IPS-11a (cell line): ENCODE measurements around the gene KRTAP5-8.
"Not testable (repeated sequence)": the region's sequence is repeated elsewhere in the genome, so short reads cannot be mapped to it uniquely, and the experiment has no call there.

ENCODE experiments used
- H3K4me3 ChIP-seq: one replicate; pipeline ENCODE4 v1.5.1; 2013; ENCODE audit warnings: low read depth, low read length, control low read depth

KRTAP5-8 gene

DNA sequence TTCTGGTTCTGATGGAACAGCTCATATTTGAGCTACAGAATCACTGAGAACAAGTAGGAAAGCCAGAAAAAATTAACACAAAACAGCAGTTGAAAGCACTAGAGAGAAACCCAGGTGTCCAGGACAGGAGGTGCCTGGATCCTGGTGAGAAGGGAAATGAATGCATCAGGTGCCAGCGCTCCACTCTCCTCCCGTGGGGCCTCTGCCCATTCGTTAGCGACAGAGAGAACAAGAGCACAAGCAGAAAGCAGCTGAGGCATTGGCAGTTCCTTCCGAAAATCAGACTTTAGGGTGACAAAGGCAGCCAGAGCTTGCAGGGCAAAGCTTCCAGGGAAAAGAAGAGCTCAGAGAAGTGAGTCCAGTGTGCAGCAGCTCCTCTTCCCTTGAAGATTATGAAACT lies 30.7 kb upstream of the KRTAP5-8 start:
- no peak overlapping the region for H3K4me3 ChIP-seq

DNA sequence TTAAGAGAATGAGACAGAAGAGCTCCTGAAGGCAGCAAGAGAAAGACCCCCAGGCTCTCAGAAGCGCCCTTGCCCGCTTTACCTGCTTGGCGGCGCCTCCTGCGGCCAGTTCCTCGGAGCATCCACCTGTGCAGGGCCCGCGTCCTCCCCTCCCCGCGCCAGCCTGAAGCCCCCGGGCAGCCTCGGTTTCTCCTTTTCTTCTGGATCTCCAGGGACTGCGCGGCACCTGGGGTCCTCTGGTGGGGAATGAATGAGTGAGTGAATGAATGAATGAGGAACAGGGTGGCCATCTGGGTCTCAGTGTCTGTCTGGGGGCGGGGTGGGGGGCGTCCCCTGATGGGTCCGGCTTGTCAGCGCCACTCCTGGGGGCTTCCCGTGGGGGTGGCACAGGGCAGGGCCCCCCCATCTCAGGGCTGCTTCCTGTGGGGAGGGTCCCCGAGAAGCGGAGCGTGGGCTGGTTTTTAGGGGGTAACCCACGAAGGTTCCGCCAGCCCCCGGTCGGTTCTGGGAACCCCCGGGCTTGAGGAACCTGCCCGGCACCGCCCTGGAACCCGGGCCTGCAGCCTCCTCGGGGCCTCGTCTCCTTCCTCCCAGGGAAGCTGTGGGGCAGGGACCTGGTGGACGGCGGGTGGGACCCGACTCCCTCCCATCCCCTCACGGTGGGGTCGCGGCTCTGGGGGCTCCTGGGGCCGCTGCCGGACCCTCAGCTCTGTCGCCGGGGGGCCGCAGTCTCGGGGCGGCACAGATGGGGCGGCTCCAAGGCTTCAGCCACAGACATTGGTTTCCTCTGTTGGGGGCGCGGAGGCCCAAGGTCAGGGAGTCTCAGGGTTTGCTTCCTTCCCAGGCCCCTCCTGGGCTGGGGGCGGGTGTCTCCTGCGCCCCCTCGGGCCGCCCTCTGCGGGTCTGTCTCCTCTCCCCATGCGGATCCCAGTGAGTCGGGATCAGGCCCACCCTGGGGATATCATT lies 19.0 kb upstream of the KRTAP5-8 start:
- no peak overlapping the region for H3K4me3 ChIP-seq

- no peak overlapping the region for H3K4me3 ChIP-seq
Measured at GRCh38 chr11:71519546-71519945, 18.3 kb upstream of the KRTAP5-8 start.

DNA sequence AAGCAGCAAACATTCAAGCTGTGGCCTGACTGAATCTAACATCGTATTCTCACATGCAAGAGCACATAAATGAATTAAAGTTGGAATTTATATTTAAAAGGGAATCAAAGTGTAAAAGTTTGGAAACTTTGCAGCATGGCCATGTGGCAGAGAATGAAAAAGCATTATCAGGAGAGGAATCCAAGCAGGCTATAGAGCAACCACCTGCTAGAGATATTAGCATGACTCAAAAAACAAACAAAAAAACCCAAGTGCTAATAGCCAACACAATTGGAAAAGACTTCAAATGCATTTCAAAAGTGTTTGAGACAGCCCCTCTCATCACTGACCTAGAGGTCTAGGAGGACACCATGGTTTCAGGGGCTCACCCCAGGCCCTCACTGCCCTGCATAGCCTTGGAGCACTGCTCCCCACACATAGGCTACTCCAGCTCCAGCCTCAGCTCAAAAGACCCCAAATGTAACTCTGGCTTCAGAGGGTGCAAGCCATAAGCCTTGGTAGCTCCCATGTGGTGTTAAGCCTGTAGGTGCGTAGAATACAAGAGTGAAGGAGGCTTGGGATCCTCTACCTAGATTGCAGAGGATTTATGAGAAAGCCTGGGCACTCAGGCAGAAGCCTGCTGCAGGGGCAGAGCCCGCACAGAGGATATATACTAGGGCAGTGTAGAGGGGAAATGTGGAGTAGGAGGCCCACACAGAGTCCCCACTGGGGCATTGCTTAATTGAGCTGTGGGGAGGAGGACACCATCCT lies 12.5 kb upstream of the KRTAP5-8 start:
- no peak overlapping the region for H3K4me3 ChIP-seq

GRCh38 chr11:71525938-71526495 lies 11.8 kb upstream of the KRTAP5-8 start:
- H3K4me3 ChIP-seq, result no peak overlapping the region

DNA sequence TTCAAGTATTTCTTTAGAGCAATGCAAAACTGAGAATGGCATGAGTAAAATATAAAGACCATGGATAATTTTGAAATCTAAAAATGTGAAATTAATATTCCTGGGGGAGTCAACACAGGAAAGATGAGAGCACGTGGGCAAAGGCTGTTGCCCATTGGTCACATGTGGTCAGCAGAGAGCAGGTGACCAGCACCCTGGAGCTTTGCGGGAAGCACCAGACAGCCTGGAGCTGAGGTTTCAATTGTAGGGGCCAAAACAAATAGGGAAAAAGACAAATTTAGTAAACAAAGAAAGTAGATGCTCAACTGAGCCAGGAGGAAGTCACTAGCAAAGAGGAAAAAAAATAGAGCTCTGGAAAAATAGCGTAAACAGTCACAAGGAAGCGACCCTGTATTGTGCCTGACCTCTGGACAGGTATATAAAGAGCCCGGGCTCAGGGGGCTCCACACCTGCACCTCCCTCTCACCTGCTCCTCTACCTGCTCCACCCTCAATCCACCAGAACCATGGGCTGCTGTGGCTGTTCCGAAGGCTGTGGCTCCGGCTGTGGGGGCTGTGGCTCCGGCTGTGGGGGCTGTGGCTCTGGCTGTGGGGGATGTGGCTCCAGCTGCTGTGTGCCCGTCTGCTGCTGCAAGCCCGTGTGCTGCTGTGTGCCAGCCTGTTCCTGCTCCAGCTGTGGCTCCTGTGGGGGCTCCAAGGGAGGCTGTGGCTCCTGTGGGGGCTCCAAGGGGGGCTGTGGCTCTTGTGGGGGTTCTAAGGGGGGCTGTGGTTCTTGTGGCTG lies 10.8 kb upstream of the KRTAP5-8 start, which contains the start of gene KRTAP5-7:
KRTAP5-7 (plus strand) TSS at position 472 of the 780 bp plus-strand sequence; CDS start at position 506, 34 bp downstream.
- not testable (repeated sequence) for H3K4me3 ChIP-seq

GRCh38 chr11:71527576-71528210 lies 10.1 kb upstream of the KRTAP5-8 start:
- H3K4me3 ChIP-seq, result no peak overlapping the region

DNA sequence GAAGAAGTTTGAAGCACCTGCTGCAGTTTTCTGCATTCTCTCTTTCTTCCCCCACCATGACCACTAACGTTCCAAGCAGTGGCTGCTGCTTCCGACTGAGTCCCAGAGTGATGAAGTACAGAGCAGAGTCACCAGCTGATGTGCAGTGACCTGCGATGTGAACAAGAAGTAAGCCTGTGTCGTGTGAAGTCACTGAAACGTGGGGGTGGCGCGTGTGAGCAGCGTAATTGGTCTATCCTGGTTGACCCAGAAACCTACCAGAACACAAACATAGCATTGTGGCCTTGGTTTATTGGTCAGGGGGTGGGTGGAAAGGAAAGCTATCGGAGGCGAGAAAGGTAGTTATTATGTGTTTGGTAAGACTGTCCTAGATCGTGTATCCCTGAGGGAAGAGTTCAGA lies 7.2 kb upstream of the KRTAP5-8 start:
- no peak overlapping the region for H3K4me3 ChIP-seq

- no peak overlapping the region for H3K4me3 ChIP-seq
Measured at GRCh38 chr11:71532036-71532610, 5.7 kb upstream of the KRTAP5-8 start.

DNA sequence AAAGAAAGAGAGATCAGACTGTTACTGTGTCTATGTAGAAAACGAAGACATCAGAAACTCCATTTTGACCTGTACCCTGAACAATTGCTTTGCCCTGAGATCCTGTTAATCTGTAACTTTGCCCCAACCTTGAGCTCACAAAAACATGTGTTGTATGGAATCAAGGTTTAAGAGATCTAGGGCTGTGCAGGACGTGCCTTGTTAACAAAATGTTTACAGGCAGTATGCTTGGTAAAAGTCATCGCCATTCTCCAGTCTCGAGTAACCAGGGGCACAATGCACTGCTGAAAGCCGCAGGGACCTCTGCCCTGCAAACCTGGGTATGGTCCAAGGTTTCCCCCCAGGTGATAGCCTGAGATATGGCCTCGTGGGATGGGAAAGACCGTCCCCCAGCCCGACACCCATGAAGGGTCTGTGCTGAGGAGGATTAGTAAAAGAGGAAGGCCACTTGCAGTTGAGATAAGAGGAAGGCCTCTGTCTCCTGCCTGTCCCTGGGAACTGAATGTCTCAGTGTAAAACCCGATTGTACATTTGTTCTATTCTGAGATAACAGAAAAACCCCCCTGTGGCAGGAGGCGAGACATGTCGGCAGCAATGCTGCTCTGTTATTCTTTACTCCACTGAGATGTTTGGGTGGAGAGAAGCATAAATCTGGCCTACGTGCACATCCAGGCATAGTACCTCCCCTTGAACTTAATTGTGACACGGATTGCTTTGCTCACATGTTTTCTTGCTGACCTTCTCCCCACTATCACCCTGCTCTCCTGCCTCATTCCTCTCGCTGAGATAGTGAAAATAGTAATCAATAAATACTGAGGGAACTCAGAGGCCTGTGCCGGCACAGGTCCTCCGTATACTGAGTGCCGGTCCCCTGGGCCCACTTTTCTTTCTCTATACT lies 2.9 kb upstream of the KRTAP5-8 start:
- not testable (repeated sequence) for H3K4me3 ChIP-seq

- no peak overlapping the region for H3K4me3 ChIP-seq
Measured at GRCh38 chr11:71535825-71536224, 2.0 kb upstream of the KRTAP5-8 start.

- no peak overlapping the region for H3K4me3 ChIP-seq
Measured at GRCh38 chr11:71537537-71537936, 288 bp upstream of the KRTAP5-8 start.

- H3K4me3 ChIP-seq, result no peak overlapping the region
Measured at GRCh38 chr11:71538666-71538990, 803 bp downstream of the KRTAP5-8 start.

DNA sequence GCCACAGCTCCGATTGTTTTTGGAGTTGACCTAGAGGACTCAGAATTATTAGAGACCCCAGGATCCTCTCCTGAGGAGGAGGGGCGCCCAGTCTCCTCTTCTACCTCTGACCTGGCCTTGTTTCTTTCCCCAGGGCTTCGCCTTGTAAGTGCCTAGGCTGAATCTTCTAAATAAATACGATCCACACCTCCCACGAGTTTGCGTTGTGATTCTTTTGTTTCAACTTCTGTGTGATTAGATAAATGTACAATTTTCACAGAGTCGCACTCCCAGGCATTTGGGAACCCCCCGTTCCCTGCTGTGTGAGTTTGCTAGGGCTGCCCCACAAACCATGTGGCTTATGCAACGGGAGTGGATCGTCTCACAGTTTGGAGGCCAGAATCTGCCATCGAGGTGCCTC lies 1.2 kb downstream of the KRTAP5-8 start:
- no peak overlapping the region for H3K4me3 ChIP-seq

DNA sequence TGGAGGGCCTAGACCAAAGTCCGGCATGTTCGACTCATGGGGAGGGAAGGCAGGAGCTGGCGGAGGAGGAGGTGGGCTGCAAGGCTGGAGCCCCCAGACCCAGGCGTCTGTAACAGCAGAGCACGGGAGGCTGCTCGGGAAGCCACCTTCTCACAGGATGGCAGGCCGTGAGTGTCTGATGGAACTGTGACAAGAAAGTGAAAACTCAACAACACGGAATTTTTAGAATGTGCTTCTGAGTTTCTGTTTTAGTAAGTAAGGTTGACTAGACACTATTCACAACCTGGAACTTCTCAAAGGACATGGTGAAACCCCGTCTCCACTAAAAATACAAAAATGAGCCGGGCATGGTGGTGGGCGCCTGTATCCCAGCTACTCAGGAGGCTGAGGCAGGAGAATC lies 2.1 kb downstream of the KRTAP5-8 start:
- H3K4me3 ChIP-seq, result not testable (repeated sequence)

DNA sequence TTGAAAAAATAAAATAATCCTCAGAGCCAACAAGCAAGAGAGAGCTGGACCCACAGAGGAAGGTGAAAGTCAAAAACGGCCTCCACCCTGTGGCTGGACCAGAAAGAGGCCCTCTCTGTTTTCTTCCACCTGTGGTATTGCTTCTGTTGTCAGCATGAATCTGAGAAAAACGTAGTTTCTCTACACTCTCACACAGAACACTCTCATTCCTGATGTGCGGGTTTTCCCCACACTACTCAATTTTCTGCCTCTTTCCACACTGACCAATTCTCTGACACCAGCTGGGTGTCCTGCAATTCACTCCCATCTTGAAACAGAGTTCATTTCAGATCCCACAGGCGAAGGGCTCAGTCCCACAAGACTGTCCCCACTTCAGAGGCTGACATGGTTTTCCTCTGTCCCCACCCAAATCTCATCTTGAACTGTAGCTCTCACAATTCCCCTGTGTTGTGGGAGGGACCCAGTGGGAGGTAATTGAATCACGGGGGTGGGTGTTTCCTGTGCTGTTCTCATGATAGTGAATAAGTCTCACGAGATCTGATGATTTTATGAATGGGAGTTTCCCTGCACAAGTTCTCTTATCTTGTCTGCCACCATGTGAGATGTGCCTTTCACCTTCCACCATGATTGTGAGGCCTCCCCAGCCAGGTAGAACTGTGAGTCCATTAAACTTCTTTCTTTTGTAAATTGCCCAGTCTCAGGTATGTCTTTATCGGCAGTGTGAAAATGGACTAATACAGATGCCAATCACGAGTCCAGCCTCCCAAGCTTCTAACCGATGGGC lies 2.9 kb downstream of the KRTAP5-8 start:
- H3K4me3 ChIP-seq, result not testable (repeated sequence)

GRCh38 chr11:71542382-71542781 lies 4.6 kb downstream of the KRTAP5-8 start:
- no peak overlapping the region for H3K4me3 ChIP-seq
